ENCODE data around the gene OR6X1.

GRCh38 chr11:123773026-123773425, 18.7 kb upstream of the OR6X1 start:
- TF ChIP-seq POLR2AphosphoS5 (IDR thresholded peaks at IDR 0.05; ENCODE audit: low read depth): no peak
- TF ChIP-seq, protein P1, sequence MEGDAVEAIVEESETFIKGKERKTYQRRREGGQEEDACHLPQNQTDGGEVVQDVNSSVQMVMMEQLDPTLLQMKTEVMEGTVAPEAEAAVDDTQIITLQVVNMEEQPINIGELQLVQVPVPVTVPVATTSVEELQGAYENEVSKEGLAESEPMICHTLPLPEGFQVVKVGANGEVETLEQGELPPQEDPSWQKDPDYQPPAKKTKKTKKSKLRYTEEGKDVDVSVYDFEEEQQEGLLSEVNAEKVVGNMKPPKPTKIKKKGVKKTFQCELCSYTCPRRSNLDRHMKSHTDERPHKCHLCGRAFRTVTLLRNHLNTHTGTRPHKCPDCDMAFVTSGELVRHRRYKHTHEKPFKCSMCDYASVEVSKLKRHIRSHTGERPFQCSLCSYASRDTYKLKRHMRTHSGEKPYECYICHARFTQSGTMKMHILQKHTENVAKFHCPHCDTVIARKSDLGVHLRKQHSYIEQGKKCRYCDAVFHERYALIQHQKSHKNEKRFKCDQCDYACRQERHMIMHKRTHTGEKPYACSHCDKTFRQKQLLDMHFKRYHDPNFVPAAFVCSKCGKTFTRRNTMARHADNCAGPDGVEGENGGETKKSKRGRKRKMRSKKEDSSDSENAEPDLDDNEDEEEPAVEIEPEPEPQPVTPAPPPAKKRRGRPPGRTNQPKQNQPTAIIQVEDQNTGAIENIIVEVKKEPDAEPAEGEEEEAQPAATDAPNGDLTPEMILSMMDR (conservative IDR thresholded peaks at IDR 0.05; ENCODE audit: low read depth in 2 of 2): no peak
- no peak for TF ChIP-seq EZH2 (IDR thresholded peaks at IDR 0.05; ENCODE audit: low read depth, unreplicated experiment)
- TF ChIP-seq, protein P2, sequence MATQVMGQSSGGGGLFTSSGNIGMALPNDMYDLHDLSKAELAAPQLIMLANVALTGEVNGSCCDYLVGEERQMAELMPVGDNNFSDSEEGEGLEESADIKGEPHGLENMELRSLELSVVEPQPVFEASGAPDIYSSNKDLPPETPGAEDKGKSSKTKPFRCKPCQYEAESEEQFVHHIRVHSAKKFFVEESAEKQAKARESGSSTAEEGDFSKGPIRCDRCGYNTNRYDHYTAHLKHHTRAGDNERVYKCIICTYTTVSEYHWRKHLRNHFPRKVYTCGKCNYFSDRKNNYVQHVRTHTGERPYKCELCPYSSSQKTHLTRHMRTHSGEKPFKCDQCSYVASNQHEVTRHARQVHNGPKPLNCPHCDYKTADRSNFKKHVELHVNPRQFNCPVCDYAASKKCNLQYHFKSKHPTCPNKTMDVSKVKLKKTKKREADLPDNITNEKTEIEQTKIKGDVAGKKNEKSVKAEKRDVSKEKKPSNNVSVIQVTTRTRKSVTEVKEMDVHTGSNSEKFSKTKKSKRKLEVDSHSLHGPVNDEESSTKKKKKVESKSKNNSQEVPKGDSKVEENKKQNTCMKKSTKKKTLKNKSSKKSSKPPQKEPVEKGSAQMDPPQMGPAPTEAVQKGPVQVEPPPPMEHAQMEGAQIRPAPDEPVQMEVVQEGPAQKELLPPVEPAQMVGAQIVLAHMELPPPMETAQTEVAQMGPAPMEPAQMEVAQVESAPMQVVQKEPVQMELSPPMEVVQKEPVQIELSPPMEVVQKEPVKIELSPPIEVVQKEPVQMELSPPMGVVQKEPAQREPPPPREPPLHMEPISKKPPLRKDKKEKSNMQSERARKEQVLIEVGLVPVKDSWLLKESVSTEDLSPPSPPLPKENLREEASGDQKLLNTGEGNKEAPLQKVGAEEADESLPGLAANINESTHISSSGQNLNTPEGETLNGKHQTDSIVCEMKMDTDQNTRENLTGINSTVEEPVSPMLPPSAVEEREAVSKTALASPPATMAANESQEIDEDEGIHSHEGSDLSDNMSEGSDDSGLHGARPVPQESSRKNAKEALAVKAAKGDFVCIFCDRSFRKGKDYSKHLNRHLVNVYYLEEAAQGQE (IDR thresholded peaks at IDR 0.05; ENCODE audit: unreplicated experiment): no peak
- TF ChIP-seq EZH2phosphoT487 (IDR thresholded peaks at IDR 0.05; ENCODE audit: unreplicated experiment): no peak
- TF ChIP-seq NANOG (IDR thresholded peaks at IDR 0.05; ENCODE audit: borderline replicate concordance): no peak
- TF ChIP-seq CREB1 (CRISPR knock-in tag; IDR thresholded peaks at IDR 0.05; ENCODE audit: low read depth): no peak
- TF ChIP-seq JUNB (IDR thresholded peaks at IDR 0.05; ENCODE audit: unreplicated experiment): no peak
- no peak for TF ChIP-seq ZNF331 (CRISPR knock-in tag; IDR thresholded peaks at IDR 0.05; ENCODE audit: low read depth)
- TF ChIP-seq, protein P3, sequence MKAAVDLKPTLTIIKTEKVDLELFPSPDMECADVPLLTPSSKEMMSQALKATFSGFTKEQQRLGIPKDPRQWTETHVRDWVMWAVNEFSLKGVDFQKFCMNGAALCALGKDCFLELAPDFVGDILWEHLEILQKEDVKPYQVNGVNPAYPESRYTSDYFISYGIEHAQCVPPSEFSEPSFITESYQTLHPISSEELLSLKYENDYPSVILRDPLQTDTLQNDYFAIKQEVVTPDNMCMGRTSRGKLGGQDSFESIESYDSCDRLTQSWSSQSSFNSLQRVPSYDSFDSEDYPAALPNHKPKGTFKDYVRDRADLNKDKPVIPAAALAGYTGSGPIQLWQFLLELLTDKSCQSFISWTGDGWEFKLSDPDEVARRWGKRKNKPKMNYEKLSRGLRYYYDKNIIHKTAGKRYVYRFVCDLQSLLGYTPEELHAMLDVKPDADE (IDR thresholded peaks at IDR 0.05): no peak
- no peak for TF ChIP-seq STAT1 (IDR thresholded peaks at IDR 0.05; ENCODE audit: unreplicated experiment)
- no peak for TF ChIP-seq ZNF114 (CRISPR knock-in tag; IDR thresholded peaks at IDR 0.05)
- no peak for TF ChIP-seq ZNF462 (CRISPR knock-in tag; IDR thresholded peaks at IDR 0.05)

Data from GM23338 (cell line).